GM12878 (cell line): ENCODE data around the gene PPP1CC.

ENCODE experiments used
- CHD2 ChIP-seq: IDR thresholded peaks from 2 replicates; pipeline ENCODE4 v1.6.1; 2011; ENCODE audit warnings: low read depth, low read length, improper control_type of control experiment, borderline replicate concordance
- CTCF ChIP-seq, 3 experiments: IDR thresholded peaks in 2 of 3; conservative IDR thresholded peaks in 1 of 3; 2 replicates each; pipeline ENCODE4 v1.5.1; 2011; ENCODE audit warnings: low read depth in 3 of 3, low read length in 3 of 3, mild to moderate bottlenecking in 3 of 3, control low read depth in 2 of 3, moderate library complexity in 2 of 3, inconsistent platforms in 1 of 3, mixed read lengths in 1 of 3; ENCODE audit not compliant: control insufficient read depth in 2 of 3, insufficient read depth in 1 of 3; ENCODE audit errors: extremely low read depth in 1 of 3
- EZH2 ChIP-seq: IDR thresholded peaks from 2 replicates; pipeline ENCODE4 v1.6.1; 2012; ENCODE audit warnings: low read depth, mild to moderate bottlenecking, control low read depth, inconsistent platforms, low read length, borderline replicate concordance; ENCODE audit not compliant: control insufficient read depth
- PML ChIP-seq: IDR thresholded peaks from 2 replicates; pipeline ENCODE4 v1.6.1; 2012; ENCODE audit warnings: low read length, inconsistent platforms
- POLR2A ChIP-seq: IDR thresholded peaks from 2 replicates; pipeline ENCODE4 v1.6.1; 2011; ENCODE audit warnings: low read depth, mild to moderate bottlenecking, low read length
- TAF1 ChIP-seq: IDR thresholded peaks from 2 replicates; pipeline ENCODE4 v1.6.1; 2011; ENCODE audit warnings: mild to moderate bottlenecking, low read depth, low read length, borderline replicate concordance
- USF2 ChIP-seq: IDR thresholded peaks from 2 replicates; pipeline ENCODE4 v1.6.1; 2011; ENCODE audit warnings: low read depth, low read length, improper control_type of control experiment, borderline replicate concordance

GRCh38 chr12:110702081-110702480 is 40.6 kb downstream of the PPP1CC start:
- no peak for TF ChIP-seq CTCF (IDR thresholded peaks at IDR 0.05 in 2 of 3, conservative IDR thresholded peaks at IDR 0.05 in 1 of 3; ENCODE audit: control insufficient read depth in 2 of 3, extremely low read depth in 1 of 3, insufficient read depth in 1 of 3, low read depth in 3 of 3, low read length in 3 of 3)
- no peak for TF ChIP-seq TAF1
- TF ChIP-seq POLR2A, result no peak
- no peak for TF ChIP-seq CHD2
- no peak for TF ChIP-seq EZH2
- no peak for TF ChIP-seq USF2
- TF ChIP-seq PML, result no peak
